Osteoblast (primary cell): Measurements from ENCODE around the gene TIAM2. TPM values are rescaled to one million over a fixed set of nuclear protein-coding genes. Genes with fewer than 3 reads are reported as not detected.
A peak's percentile ranks its signal among the peaks of the same experiment; 100 is the strongest.

Experiments
- DNase-seq: peaks from one replicate; pipeline ENCODE4 v3.0.0; 2011; ENCODE audit warnings: low spot score, mixed read lengths; ENCODE audit not compliant: insufficient read length; ENCODE audit errors: missing footprints
- H2AFZ ChIP-seq: 2 replicates; pipeline ENCODE4 v1.6.0; 2011; ENCODE audit warnings: mild to moderate bottlenecking, low read length
- H3K27ac ChIP-seq: 2 replicates; pipeline ENCODE4 v1.5.1; 2011; ENCODE audit warnings: mild to moderate bottlenecking, low read depth, low read length, moderate library complexity
- H3K27me3 ChIP-seq: 2 replicates; pipeline ENCODE4 v1.6.0; 2012; ENCODE audit warnings: mild to moderate bottlenecking, control low read depth, inconsistent platforms, low read length, moderate library complexity; ENCODE audit not compliant: insufficient read depth
- H3K36me3 ChIP-seq: 2 replicates; pipeline ENCODE4 v1.5.1; 2011; ENCODE audit warnings: mild to moderate bottlenecking, low read length, control low read depth, moderate library complexity; ENCODE audit not compliant: insufficient read depth
- H3K4me1 ChIP-seq: 2 replicates; pipeline ENCODE4 v1.5.1; 2011; ENCODE audit warnings: mild to moderate bottlenecking, low read length, control low read depth, moderate library complexity; ENCODE audit not compliant: insufficient read depth
- H3K4me2 ChIP-seq: 2 replicates; pipeline ENCODE4 v1.6.0; 2011; ENCODE audit warnings: mild to moderate bottlenecking, low read length; ENCODE audit not compliant: insufficient read depth
- H3K4me3 ChIP-seq: fragments of 200-600 bp; sonication (generic); 3 replicates; pipeline ENCODE4 v1.5.1; 2012; ENCODE audit warnings: mild to moderate bottlenecking, low read length, inconsistent platforms; ENCODE audit not compliant: insufficient read depth
- H3K79me2 ChIP-seq: 2 replicates; pipeline ENCODE4 v1.6.0; 2012; ENCODE audit warnings: mild to moderate bottlenecking, low read length, control low read depth, inconsistent platforms; ENCODE audit not compliant: insufficient read depth
- H3K9me3 ChIP-seq: 2 replicates; pipeline ENCODE4 v1.5.1; 2011; ENCODE audit warnings: low read depth, low read length, control low read depth
- H4K20me1 ChIP-seq: 2 replicates; pipeline ENCODE4 v1.6.0; 2012; ENCODE audit warnings: mild to moderate bottlenecking, low read length, control low read depth; ENCODE audit not compliant: insufficient read depth
- CTCF ChIP-seq: IDR thresholded peaks from 2 replicates; pipeline ENCODE4 v1.5.1; 2011; ENCODE audit warnings: mild to moderate bottlenecking, low read depth, low read length, moderate library complexity; ENCODE audit errors: extremely low read depth
- total RNA-seq: library from RNA; depleted of rRNA; stranded (reverse); fragments of >200 nt; gene quantifications from 2 replicates; pipeline ENCODE4 v1.2.3, GENCODE V29; 2012

TIAM2 gene
- total RNA-seq, 1 donor = 31.8 TPM

GRCh38 chr6:155022721-155023120, 27.6 kb downstream of the TIAM2 start:
- Histone ChIP-seq H2AFZ (peak overlapping the region; percentile 44), H3K79me2 (no peaks in the 10 kb centered on the region), H3K4me2 (no peak overlapping the region), H3K4me1 (peaks cover 14% of the 10 kb centered on the region), H4K20me1 (no peaks in the 10 kb centered on the region), H3K36me3 (no peaks in the 10 kb centered on the region), H3K4me3 (no peak overlapping the region), H3K9me3 (no peaks in the 10 kb centered on the region), H3K27ac (no peak overlapping the region), H3K27me3 (no peaks in the 10 kb centered on the region)
- TF ChIP-seq CTCF = no peak
- no peak for DNase-seq

- Histone ChIP-seq H3K27me3 (no peaks in the 10 kb centered on the region), H3K27ac (no peak overlapping the region), H3K36me3 (no peaks in the 10 kb centered on the region), H3K9me3 (no peaks in the 10 kb centered on the region), H3K4me3 (no peak overlapping the region), H3K4me2 (no peak overlapping the region), H3K4me1 (peaks cover 14% of the 10 kb centered on the region), H2AFZ (no peak overlapping the region), H3K79me2 (no peaks in the 10 kb centered on the region), H4K20me1 (no peaks in the 10 kb centered on the region)
- TF ChIP-seq CTCF = no peak
- DNase-seq = no peak
Measured at GRCh38 chr6:155023717-155024116, 28.6 kb downstream of the TIAM2 start.

- Histone ChIP-seq H3K4me3 (no peak overlapping the region), H3K27ac (no peak overlapping the region), H4K20me1 (no peaks in the 10 kb centered on the region), H2AFZ (no peak overlapping the region), H3K79me2 (no peaks in the 10 kb centered on the region), H3K4me1 (peaks cover 14% of the 10 kb centered on the region), H3K36me3 (no peaks in the 10 kb centered on the region), H3K27me3 (no peaks in the 10 kb centered on the region), H3K4me2 (no peak overlapping the region), H3K9me3 (no peaks in the 10 kb centered on the region)
- no peak for TF ChIP-seq CTCF
- no peak for DNase-seq
Measured at GRCh38 chr6:155024391-155025027, 29.4 kb downstream of the TIAM2 start.

- no peaks in the 10 kb centered on the region for H3K9me3 ChIP-seq
- peaks cover 14% of the 10 kb centered on the region for H3K4me1 ChIP-seq
- H4K20me1 ChIP-seq = no peaks in the 10 kb centered on the region
- TF ChIP-seq CTCF = no peak
- no peaks in the 10 kb centered on the region for H3K79me2 ChIP-seq
- H3K4me2 ChIP-seq = peak overlapping the region; percentile 64
- no peaks in the 10 kb centered on the region for H3K36me3 ChIP-seq
- no peaks in the 10 kb centered on the region for H3K27me3 ChIP-seq
- H2AFZ ChIP-seq = no peak overlapping the region
- H3K27ac ChIP-seq = peak overlapping the region; percentile 34
- H3K4me3 ChIP-seq = no peak overlapping the region
- DNase-seq = peak; percentile 86
Measured at GRCh38 chr6:155026022-155026705, 31.0 kb downstream of the TIAM2 start.
